ENCODE data around the gene LIN28A. TPM values are rescaled to one million over a fixed set of nuclear protein-coding genes. Genes with fewer than 3 reads are reported as not detected.
A peak's percentile ranks its signal among the peaks of the same experiment; 100 is the strongest.

LIN28A gene
- total RNA-seq, 4 donors from 2014 or later, result not detected

- intact Hi-C loops (cut with DNase I; ENCODE audit: low total_unique reads), result loop anchor here (10.0 kb wide), 1 partner anchor 88 kb away; no protein-coding TSS in a partner anchor
- no peak for DNase-seq (ENCODE audit: low spot score in 2 of 2)
- H3K4me3 ChIP-seq (ENCODE audit: low read depth, poor library complexity, severe bottlenecking), result no peak overlapping the region
- TF ChIP-seq POLR2A (IDR thresholded peaks at IDR 0.05) (no peak), CTCF (IDR thresholded peaks at IDR 0.05) (no peak)
- 0 to 12% methylated on average over 1 of the region's 1 CpG for WGBS, 2 donors
These were observed 2.4 kb downstream of the LIN28A start for GRCh38 chr1:26413031-26413430.

GRCh38 chr1:26417111-26417759 is 6.6 kb downstream of the LIN28A start:
- WGBS, 2 donors, result 14 to 17% methylated on average over 9 of the region's 9 CpGs
- DNase-seq (ENCODE audit: low spot score in 2 of 2), result peak; percentile 64 to 92
- intact Hi-C loops (cut with DNase I; ENCODE audit: low total_unique reads), result loop anchor here (10.0 kb wide), 1 partner anchor 92 kb away; no protein-coding TSS in a partner anchor
- no peak for TF ChIP-seq CTCF (IDR thresholded peaks at IDR 0.05)
- no peak for TF ChIP-seq POLR2A (IDR thresholded peaks at IDR 0.05)
- no peak overlapping the region for H3K4me3 ChIP-seq (ENCODE audit: low read depth, poor library complexity, severe bottlenecking)

GRCh38 chr1:26418865-26419349 is 8.3 kb downstream of the LIN28A start:
- no peak overlapping the region for H3K4me3 ChIP-seq (ENCODE audit: low read depth, poor library complexity, severe bottlenecking)
- DNase-seq (ENCODE audit: low spot score in 2 of 2), result no peak
- intact Hi-C loops (cut with DNase I; ENCODE audit: low total_unique reads), result loop anchor here (10.0 kb wide), 1 partner anchor 94 kb away; no protein-coding TSS in a partner anchor
- no peak for TF ChIP-seq POLR2A (IDR thresholded peaks at IDR 0.05)
- no peak for TF ChIP-seq CTCF (IDR thresholded peaks at IDR 0.05)
- 47 to 56% methylated on average over 5 of the region's 5 CpGs for WGBS, 2 donors

GRCh38 chr1:26419494-26419893 is 8.9 kb downstream of the LIN28A start:
- H3K4me3 ChIP-seq (ENCODE audit: low read depth, poor library complexity, severe bottlenecking), result no peak overlapping the region
- WGBS, 2 donors, result 71 to 76% methylated on average over 2 of the region's 2 CpGs
- TF ChIP-seq CTCF (IDR thresholded peaks at IDR 0.05), result no peak
- no peak for TF ChIP-seq POLR2A (IDR thresholded peaks at IDR 0.05)
- no peak for DNase-seq (ENCODE audit: low spot score in 2 of 2)
- intact Hi-C loops (cut with DNase I; ENCODE audit: low total_unique reads), result loop anchor here (10.0 kb wide), 1 partner anchor 95 kb away; no protein-coding TSS in a partner anchor

GRCh38 chr1:26429721-26430120 is 19.1 kb downstream of the LIN28A start:
- no peak overlapping the region for H3K4me3 ChIP-seq (ENCODE audit: low read depth, poor library complexity, severe bottlenecking)
- intact Hi-C loops (cut with DNase I; ENCODE audit: low total_unique reads), result no loop called here
- WGBS, 2 donors, result 92 to 93% methylated on average over 2 of the region's 2 CpGs
- no peak for DNase-seq (ENCODE audit: low spot score in 2 of 2)
- TF ChIP-seq CTCF (IDR thresholded peaks at IDR 0.05), result no peak
- TF ChIP-seq POLR2A (IDR thresholded peaks at IDR 0.05), result no peak
